CD4-positive, alpha-beta T cell treated with Interleukin-21 for 1 hour (primary cell): Measurements from ENCODE around the gene SKIC3.

Experiments used
- DNase-seq: peaks from one replicate; pipeline ENCODE4 v3.0.0-alpha.2; 2020

The SKIC3 gene

GRCh38 chr5:95554647-95555548, at the start of gene SKIC3, which contains the start of gene ARSK:
Gene SKIC3 (minus strand): TSS chr5:95554977. CDS start chr5:95547150, 7,827 bp downstream.
Gene ARSK (plus strand): TSS chr5:95555101. CDS start chr5:95555279, 178 bp downstream.
- DNase-seq, result peak; percentile 97

GRCh38 chr5:95600557-95600956, 45.8 kb upstream of the SKIC3 start:
- no peak for DNase-seq

GRCh38 chr5:95599252-95599651, 44.5 kb upstream of the SKIC3 start:
- DNase-seq, result no peak

- no peak for DNase-seq
Observed at GRCh38 chr5:95595289-95595931, 40.6 kb upstream of the SKIC3 start.

- no peak for DNase-seq
Observed at GRCh38 chr5:95591490-95591901, 36.7 kb upstream of the SKIC3 start.

- DNase-seq, result peak; percentile 1
Observed at GRCh38 chr5:95590880-95591279, 36.1 kb upstream of the SKIC3 start.

- no peak for DNase-seq
Observed at GRCh38 chr5:95583992-95584391, 29.2 kb upstream of the SKIC3 start.

- DNase-seq, result no peak
Observed at GRCh38 chr5:95581576-95581975, 26.8 kb upstream of the SKIC3 start.

GRCh38 chr5:95572016-95572415, 17.2 kb upstream of the SKIC3 start:
- DNase-seq, result no peak

GRCh38 chr5:95565280-95565920, 10.6 kb upstream of the SKIC3 start:
- no peak for DNase-seq

- no peak for DNase-seq
Observed at GRCh38 chr5:95564450-95564849, 9.7 kb upstream of the SKIC3 start.

- no peak for DNase-seq
Observed at GRCh38 chr5:95563367-95563766, 8.6 kb upstream of the SKIC3 start.

GRCh38 chr5:95562282-95562681, 7.5 kb upstream of the SKIC3 start:
- DNase-seq, result no peak

- no peak for DNase-seq
Observed at GRCh38 chr5:95557841-95558240, 3.1 kb upstream of the SKIC3 start.

- no peak for DNase-seq
Observed at GRCh38 chr5:95555553-95555952, 776 bp upstream of the SKIC3 start.

- DNase-seq, result no peak
Observed at GRCh38 chr5:95554331-95554646, 488 bp downstream of the SKIC3 start.

GRCh38 chr5:95549030-95549429, 5.7 kb downstream of the SKIC3 start:
- DNase-seq, result no peak

- DNase-seq, result no peak
Observed at GRCh38 chr5:95543017-95543705, 11.6 kb downstream of the SKIC3 start.

GRCh38 chr5:95537501-95537900, 17.3 kb downstream of the SKIC3 start:
- no peak for DNase-seq

- DNase-seq, result no peak
Observed at GRCh38 chr5:95533761-95534160, 21.0 kb downstream of the SKIC3 start.

- no peak for DNase-seq
Observed at GRCh38 chr5:95533106-95533505, 21.7 kb downstream of the SKIC3 start.

- no peak for DNase-seq
Observed at GRCh38 chr5:95532415-95532814, 22.4 kb downstream of the SKIC3 start.

- DNase-seq, result no peak
Observed at GRCh38 chr5:95531491-95531890, 23.3 kb downstream of the SKIC3 start.
